ACC112 (cell line): ENCODE results near the gene LY9.

Experiments used
- H2AFZ ChIP-seq: fragments of 200-600 bp; sonication (generic); one replicate; pipeline ENCODE4 v1.6.0; 2017; ENCODE audit warnings: antibody characterized with exemption, low read length; ENCODE audit not compliant: unreplicated experiment
- H3K27ac ChIP-seq: fragments of 200-600 bp; sonication (generic); 2 replicates; pipeline ENCODE4 v1.5.1; 2014; ENCODE audit warnings: low read depth, mild to moderate bottlenecking, antibody characterized with exemption, low read length, moderate library complexity
- H3K27me3 ChIP-seq: fragments of 200-600 bp; sonication (generic); 2 replicates; pipeline ENCODE4 v1.6.1; 2014; ENCODE audit warnings: mild to moderate bottlenecking, antibody characterized with exemption, low read length, moderate library complexity, mixed read lengths; ENCODE audit not compliant: insufficient read depth
- H3K36me3 ChIP-seq: fragments of 200-600 bp; sonication (generic); 2 replicates; pipeline ENCODE4 v1.6.1; 2016; ENCODE audit warnings: mild to moderate bottlenecking, antibody characterized with exemption, low read length, moderate library complexity, mixed read lengths; ENCODE audit not compliant: insufficient read depth
- H3K4me1 ChIP-seq: fragments of 200-600 bp; sonication (generic); one replicate; pipeline ENCODE4 v1.6.1; 2016; ENCODE audit warnings: low read length, mixed read lengths; ENCODE audit not compliant: insufficient read depth, unreplicated experiment, control insufficient read depth
- H3K4me3 ChIP-seq: fragments of 200-600 bp; sonication (generic); 2 replicates; pipeline ENCODE4 v1.5.1; 2014; ENCODE audit warnings: mild to moderate bottlenecking, low read depth, low read length
- H3K79me2 ChIP-seq: fragments of 200-600 bp; sonication (generic); one replicate; pipeline ENCODE4 v1.6.0; 2016; ENCODE audit warnings: low read length; ENCODE audit not compliant: control insufficient read depth, unreplicated experiment, insufficient read depth

Gene LY9

GRCh38 chr1:160801836-160802580 lies 6.0 kb downstream of the LY9 start:
- H3K79me2 ChIP-seq, result no peaks in the 10 kb centered on the region
- H3K4me1 ChIP-seq, result no peaks in the 10 kb centered on the region
- no peak overlapping the region for H2AFZ ChIP-seq
- no peaks in the 10 kb centered on the region for H3K36me3 ChIP-seq
- H3K4me3 ChIP-seq, result no peak overlapping the region
- H3K27me3 ChIP-seq, result peaks cover 23% of the 10 kb centered on the region
- H3K27ac ChIP-seq, result no peak overlapping the region

DNA sequence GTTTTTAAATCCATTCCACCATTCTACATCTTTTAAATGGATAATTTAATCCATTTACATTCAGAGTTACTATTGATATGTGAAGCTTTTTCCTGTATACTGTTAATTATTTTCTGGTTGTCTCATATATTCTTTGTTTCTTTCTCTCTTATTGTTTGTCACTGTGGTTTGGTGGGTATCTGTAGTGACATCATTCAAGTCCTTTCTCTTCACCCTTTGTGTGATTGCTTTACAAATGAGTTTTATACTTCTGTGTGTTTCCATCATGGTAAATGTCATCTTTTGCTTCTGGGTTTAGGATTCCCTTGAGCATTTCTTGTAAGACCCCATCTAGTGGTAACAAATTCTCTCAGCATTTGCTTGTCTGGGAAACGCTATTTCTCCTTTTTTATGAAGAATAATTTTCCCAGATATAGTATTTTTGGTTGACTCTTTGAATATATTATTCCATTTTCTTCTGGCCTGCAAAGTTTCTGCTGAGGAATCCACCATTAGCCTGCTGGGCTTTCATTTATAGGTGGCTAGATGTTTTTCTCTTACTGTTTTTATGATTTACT lies 10.2 kb downstream of the LY9 start:
- Histone ChIP-seq H3K4me1 (no peaks in the 10 kb centered on the region), H3K36me3 (no peaks in the 10 kb centered on the region), H3K4me3 (no peak overlapping the region), H3K27me3 (peaks cover 4% of the 10 kb centered on the region; the same call in 1 of the 2 replicates), H3K79me2 (no peaks in the 10 kb centered on the region), H2AFZ (no peak overlapping the region), H3K27ac (no peak overlapping the region)

GRCh38 chr1:160806784-160807183 lies 10.8 kb downstream of the LY9 start:
- Histone ChIP-seq H3K79me2 (no peaks in the 10 kb centered on the region), H3K27me3 (peaks cover 10% of the 10 kb centered on the region)

GRCh38 chr1:160807247-160807646 lies 11.3 kb downstream of the LY9 start:
- H3K27ac ChIP-seq, result no peak overlapping the region
- H3K4me1 ChIP-seq, result no peaks in the 10 kb centered on the region
- H3K79me2 ChIP-seq, result no peaks in the 10 kb centered on the region
- no peak overlapping the region for H2AFZ ChIP-seq
- H3K36me3 ChIP-seq, result no peaks in the 10 kb centered on the region
- peaks cover 15% of the 10 kb centered on the region for H3K27me3 ChIP-seq
- H3K4me3 ChIP-seq, result no peak overlapping the region

More at GRCh38 chr1:160806784-160807183, 10.8 kb downstream of the LY9 start:
- Histone ChIP-seq H3K4me1 (no peaks in the 10 kb centered on the region), H2AFZ (no peak overlapping the region), H3K27ac (no peak overlapping the region), H3K36me3 (no peaks in the 10 kb centered on the region), H3K4me3 (no peak overlapping the region)

DNA sequence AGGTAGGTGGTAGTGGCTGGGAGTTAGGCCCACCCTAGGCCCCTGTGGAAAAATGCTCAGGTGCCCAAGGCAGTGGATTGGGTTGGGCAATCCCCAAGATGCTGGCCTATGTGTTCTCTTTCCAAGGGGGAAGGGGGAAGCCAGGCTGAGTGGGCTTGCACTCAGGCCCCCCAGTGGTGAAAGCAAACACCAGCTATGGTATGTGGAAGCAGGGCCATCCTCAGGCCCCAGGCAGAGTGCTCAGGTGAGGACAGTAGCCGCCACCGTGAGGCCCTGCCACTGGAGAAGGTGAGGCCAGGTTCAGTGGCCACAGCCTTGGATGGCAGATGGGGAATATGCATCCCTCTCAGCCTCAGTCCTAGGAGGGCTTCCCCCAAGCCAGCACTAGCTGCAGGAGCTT lies 11.8 kb downstream of the LY9 start:
- no peaks in the 10 kb centered on the region for H3K36me3 ChIP-seq
- no peaks in the 10 kb centered on the region for H3K79me2 ChIP-seq
- H2AFZ ChIP-seq, result no peak overlapping the region
- H3K4me1 ChIP-seq, result no peaks in the 10 kb centered on the region
- H3K27ac ChIP-seq, result no peak overlapping the region
- no peak overlapping the region for H3K4me3 ChIP-seq
- H3K27me3 ChIP-seq, result peaks cover 16% of the 10 kb centered on the region

DNA sequence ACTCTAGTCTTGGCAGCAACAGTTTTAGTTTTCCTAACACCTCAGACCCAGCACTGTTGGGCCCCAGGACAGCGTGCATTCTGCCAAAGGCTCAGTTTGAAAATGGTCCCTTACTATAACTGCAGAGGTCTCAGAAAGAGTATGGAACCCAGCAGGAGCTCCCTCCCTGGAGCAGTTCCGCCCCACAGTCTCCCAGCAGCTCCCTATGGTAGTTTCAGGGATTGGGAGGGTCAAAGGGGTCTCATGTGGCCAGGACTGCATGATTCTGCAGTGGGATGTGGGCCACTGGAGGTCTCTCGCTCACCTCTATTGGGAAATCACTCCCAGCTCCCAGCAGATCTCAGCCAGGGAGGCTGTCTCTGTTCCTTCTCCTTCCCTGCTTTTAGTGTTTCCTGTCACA lies 12.3 kb downstream of the LY9 start:
- H3K27me3 ChIP-seq, result peaks cover 16% of the 10 kb centered on the region
- H3K79me2 ChIP-seq, result no peaks in the 10 kb centered on the region
- H3K27ac ChIP-seq, result no peak overlapping the region
- no peaks in the 10 kb centered on the region for H3K4me1 ChIP-seq
- H2AFZ ChIP-seq, result no peak overlapping the region
- H3K36me3 ChIP-seq, result no peaks in the 10 kb centered on the region
- H3K4me3 ChIP-seq, result no peak overlapping the region

DNA sequence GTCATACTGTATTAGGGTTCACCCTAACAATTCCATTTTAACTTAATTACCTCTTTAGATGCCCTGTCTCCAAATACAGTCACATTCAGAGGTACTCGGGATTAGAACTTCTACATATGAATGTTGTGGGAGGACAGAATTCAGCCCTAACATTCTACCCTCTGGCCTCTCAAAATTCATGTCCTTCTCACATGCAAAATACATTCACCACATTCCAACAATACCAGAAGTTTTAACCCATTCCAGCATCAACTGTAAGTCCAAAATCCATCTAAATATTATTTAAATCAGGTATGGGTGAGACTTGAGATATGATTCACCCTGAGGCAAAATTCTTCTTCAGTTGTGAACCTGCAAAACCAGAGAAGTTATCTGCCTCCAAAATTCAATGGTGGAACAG lies 14.5 kb downstream of the LY9 start:
- Histone ChIP-seq H2AFZ (no peak overlapping the region), H3K27me3 (peaks cover 16% of the 10 kb centered on the region), H3K27ac (no peak overlapping the region), H3K36me3 (no peaks in the 10 kb centered on the region), H3K79me2 (no peaks in the 10 kb centered on the region), H3K4me1 (no peaks in the 10 kb centered on the region), H3K4me3 (no peak overlapping the region)

GRCh38 chr1:160811147-160811546 lies 15.2 kb downstream of the LY9 start:
- Histone ChIP-seq H3K27me3 (peaks cover 22% of the 10 kb centered on the region), H3K36me3 (no peaks in the 10 kb centered on the region), H3K4me1 (no peaks in the 10 kb centered on the region), H3K79me2 (no peaks in the 10 kb centered on the region), H3K27ac (no peak overlapping the region), H2AFZ (no peak overlapping the region), H3K4me3 (no peak overlapping the region)

GRCh38 chr1:160813215-160813614 lies 17.2 kb downstream of the LY9 start:
- H3K4me1 ChIP-seq, result no peaks in the 10 kb centered on the region
- H2AFZ ChIP-seq, result no peak overlapping the region

GRCh38 chr1:160814316-160814715 lies 18.3 kb downstream of the LY9 start:
- Histone ChIP-seq H3K27me3 (peaks cover 38% of the 10 kb centered on the region), H3K4me3 (no peak overlapping the region)

More at GRCh38 chr1:160813215-160813614, 17.2 kb downstream of the LY9 start:
- Histone ChIP-seq H3K27ac (no peak overlapping the region), H3K79me2 (no peaks in the 10 kb centered on the region), H3K27me3 (peaks cover 38% of the 10 kb centered on the region), H3K36me3 (no peaks in the 10 kb centered on the region), H3K4me3 (no peak overlapping the region)

GRCh38 chr1:160814856-160815255 lies 18.9 kb downstream of the LY9 start:
- no peak overlapping the region for H2AFZ ChIP-seq
- H3K36me3 ChIP-seq, result no peaks in the 10 kb centered on the region
- H3K4me1 ChIP-seq, result no peaks in the 10 kb centered on the region
- no peak overlapping the region for H3K27ac ChIP-seq
- peaks cover 38% of the 10 kb centered on the region for H3K27me3 ChIP-seq
- H3K79me2 ChIP-seq, result no peaks in the 10 kb centered on the region
- no peak overlapping the region for H3K4me3 ChIP-seq

More at GRCh38 chr1:160814316-160814715, 18.3 kb downstream of the LY9 start:
- Histone ChIP-seq H2AFZ (no peak overlapping the region), H3K4me1 (no peaks in the 10 kb centered on the region), H3K27ac (no peak overlapping the region), H3K79me2 (no peaks in the 10 kb centered on the region), H3K36me3 (no peaks in the 10 kb centered on the region)
